Measurements from ENCODE around the gene ZC4H2. TPM values are rescaled to one million over a fixed set of nuclear protein-coding genes. Genes with fewer than 3 reads are reported as not detected.
"Not testable (repeated sequence)": the region's sequence is repeated elsewhere in the genome, so short reads cannot be mapped to it uniquely, and the experiment has no call there.

The ZC4H2 gene, protein sequence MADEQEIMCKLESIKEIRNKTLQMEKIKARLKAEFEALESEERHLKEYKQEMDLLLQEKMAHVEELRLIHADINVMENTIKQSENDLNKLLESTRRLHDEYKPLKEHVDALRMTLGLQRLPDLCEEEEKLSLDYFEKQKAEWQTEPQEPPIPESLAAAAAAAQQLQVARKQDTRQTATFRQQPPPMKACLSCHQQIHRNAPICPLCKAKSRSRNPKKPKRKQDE
- 3.9 TPM for total RNA-seq
- long read RNA-seq: 0 reads

DNA sequence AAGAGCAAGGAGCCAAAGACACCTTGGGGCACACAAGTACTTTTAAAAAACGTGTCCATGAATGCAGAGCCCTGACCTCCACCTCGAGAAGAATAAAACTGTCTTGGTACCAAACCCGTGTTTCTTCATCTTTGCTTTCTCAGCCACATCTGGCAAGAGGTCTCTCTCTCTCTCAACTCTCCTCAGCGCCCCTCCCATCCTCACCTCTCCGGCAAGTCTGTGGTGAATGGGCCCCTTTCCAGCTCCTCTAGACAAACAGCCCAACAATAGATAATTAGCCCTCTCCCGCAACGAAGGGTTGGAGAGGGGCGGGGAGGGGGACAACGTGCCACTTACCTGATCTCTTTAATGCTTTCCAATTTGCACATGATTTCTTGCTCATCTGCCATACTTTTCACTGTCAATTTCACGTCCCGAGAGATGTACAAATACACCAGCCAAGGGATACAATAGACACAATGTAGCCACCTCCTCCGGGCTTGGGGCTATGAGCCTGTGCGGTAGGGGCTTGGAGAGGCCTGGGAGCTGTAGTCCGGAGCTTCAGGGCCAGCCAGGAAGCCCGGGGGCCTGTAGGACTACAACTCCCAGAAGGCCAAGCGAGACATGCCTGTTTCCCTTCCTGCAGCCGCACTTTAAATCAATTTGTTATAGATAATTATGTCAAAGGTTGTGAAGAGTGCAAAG is at the start of gene ZC4H2:
ZC4H2 (minus strand) TSS at position 462 of the 684 bp plus-strand sequence; CDS start at position 389, 73 bp downstream.
- peak; percentile 100 for ATAC-seq
- peak; percentile 78 for DNase-seq (ENCODE audit: missing footprints)
- intact Hi-C loops (cut with DNase I): no loop called here

DNA sequence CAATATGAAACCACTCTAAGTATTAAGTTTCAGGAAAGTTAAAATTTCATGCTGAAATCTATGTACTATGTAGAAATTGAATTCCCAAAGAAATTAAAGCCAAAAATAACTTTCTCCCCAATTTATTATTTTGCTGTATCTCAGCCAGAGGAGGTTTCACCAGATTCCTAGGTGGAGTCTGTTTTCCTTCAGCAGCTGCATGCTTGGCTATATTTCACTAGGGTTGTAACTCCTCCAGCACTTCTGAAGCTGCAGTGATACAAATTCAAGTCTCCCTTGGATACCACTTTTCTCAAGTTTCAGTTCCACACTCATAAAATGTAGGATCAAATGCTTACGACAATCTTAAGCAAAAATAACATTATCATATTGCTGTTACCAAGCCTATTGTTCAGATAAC is 41.2 kb upstream of the ZC4H2 start:
- ATAC-seq: no peak
- intact Hi-C loops (cut with DNase I): no loop called here

DNA sequence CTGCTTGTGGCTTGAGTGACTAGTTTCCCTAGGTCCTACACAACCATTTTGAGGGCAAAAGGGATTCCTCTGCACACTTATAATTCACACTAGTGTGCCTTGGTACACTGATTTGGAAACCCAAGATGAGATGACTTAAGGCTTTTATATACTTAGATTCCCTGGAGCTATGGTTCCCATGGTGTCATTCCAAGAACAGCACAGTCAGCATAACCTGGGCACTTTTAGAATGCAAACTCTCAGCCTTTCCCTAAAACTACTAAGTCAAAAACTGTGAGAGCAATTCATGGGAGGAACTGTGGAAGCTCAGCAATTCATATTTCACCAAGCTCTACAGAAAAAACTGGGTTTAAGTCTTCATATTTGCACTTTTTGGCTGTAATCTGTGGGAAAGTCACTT is 38.0 kb upstream of the ZC4H2 start:
- ATAC-seq (no peak), DNase-seq (ENCODE audit: missing footprints) (no peak)
- intact Hi-C loops (cut with DNase I): no loop called here

More for the DNA sequence above, 41.2 kb upstream of the ZC4H2 start:
- no peak for DNase-seq (ENCODE audit: missing footprints)

DNA sequence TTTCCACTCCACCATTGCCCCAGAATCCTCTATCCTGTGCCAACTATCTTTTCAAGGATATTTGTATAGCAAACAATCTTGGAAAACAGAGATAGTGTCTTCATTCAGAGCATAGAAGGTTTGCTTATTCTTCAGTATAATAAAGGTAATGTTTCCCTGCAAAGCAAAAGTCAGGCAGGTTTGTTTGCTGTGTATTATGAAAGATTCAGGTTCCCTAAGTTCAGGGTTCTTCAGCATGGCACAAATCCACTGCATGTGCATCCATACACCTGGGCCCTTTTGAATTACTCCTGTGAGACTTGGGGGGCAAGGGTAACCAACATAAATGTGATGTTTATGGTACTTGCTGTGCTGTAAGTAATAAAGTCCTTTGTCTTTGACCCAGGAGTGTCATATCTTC is 33.2 kb upstream of the ZC4H2 start:
- DNase-seq (ENCODE audit: missing footprints) (no peak), ATAC-seq (no peak)
- intact Hi-C loops (cut with DNase I): no loop called here

DNA sequence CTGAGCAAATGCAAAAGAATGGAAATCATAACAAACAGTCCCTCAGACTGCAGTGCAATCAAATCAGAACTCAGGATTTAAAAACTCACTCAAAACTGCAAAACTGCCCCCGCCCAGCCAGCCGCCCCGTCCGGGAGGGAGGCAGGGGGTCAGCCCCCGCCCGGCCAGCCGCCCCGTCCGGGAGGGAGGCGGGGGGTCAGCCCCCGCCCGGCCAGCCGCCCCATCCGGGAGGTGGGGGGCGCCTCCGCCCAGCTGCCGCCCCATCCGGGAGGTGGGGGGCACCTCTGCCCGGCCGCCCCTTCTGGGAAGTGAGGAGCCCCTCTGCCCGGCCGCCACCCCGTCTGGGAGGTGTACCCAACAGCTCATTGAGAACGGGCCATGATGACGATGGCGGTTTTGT is 26.0 kb upstream of the ZC4H2 start:
- ATAC-seq; intact Hi-C loops (cut with DNase I); DNase-seq (ENCODE audit: missing footprints): not testable (repeated sequence)

DNA sequence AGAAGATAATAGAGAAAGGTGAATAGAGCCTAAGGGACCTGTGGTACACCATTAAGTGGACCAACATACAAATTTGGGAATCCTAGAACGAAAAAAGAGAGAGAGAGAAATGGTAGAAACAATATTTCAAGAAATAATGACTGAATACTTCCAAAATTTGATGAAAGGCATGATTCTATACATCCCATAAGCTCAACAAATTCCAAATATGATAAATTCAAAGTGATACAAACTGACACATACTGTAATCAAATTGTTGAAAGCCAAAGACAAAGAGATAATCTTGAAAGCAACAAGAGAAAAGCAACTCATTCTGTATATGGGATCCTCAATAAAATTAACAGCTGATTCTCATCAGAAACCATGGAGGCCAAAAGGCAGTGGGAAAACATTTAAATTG is 20.6 kb upstream of the ZC4H2 start:
- ATAC-seq (no peak), DNase-seq (ENCODE audit: missing footprints) (no peak)
- intact Hi-C loops (cut with DNase I): no loop called here

DNA sequence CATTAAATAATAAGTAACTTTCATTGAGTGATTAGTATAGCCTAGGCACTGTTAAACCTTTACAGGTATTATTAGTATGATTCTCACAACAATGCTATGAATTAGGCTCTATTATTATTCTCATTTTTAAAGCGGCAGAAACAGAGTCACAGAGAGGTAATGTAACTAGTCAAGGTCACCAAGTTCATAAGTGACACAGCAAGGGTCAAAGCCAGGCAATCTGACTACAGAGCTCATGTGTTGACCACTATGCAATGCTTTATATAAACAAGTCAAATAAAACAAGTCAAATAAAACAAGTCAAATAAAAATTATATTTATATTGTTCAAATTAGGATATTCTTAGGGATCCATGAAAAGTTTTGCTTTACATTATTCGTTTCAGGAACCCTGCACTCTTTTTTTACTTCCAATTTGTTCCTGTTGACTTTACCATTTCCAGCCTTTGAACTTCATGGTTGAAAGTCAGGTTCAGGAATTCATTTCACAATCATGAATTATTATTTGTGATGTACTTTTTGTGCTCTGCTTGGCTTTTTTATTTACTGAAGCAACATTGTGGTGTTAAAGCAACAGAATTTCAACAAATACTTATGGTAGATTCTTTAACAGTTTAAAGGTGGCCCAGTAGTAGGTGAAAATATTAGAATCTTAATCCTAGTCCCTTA is 18.0 kb upstream of the ZC4H2 start:
- DNase-seq (ENCODE audit: missing footprints) (no peak), ATAC-seq (no peak)
- intact Hi-C loops (cut with DNase I): no loop called here

DNA sequence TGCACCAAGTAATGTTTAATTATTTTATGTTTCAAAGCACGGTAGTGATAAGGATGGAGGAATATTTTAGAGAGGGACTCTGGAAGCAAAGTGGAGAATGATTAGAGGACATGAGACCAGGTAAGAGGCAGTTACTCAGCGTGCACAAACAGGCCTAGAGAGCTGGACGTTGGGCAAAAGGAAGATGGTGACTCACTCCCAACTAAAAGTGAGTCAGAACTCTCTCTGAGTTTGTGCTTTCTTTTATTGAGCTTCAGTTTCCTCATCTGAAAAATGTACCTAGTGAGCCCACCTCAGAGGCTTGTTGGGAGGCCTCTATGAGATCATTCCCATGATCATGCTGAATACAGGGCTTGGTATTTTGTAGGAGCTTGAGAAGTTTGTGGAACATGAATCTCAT is 1.6 kb upstream of the ZC4H2 start:
- intact Hi-C loops (cut with DNase I): no loop called here
- DNase-seq (ENCODE audit: missing footprints) (no peak), ATAC-seq (no peak)

DNA sequence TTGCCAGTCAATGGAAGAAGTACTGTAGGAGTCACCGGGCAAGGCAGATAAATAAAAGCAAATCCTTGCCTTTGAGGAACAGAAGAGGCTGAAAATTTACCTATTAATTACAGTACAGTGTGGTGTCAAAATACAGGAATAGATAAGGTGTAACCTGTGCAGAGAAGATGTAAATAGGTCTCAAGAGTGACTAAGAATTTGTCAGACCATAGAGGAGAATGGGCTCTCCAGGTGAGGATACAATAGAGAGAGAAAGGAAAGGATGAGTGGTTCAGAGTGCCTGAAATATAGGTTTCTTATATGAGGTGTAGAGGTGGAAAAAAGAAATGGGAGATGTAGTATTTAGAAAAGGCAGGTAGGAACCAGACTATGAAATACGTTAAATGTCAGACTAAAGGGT is 801 bp upstream of the ZC4H2 start:
- intact Hi-C loops (cut with DNase I): no loop called here
- no peak for DNase-seq (ENCODE audit: missing footprints)
- no peak for ATAC-seq

DNA sequence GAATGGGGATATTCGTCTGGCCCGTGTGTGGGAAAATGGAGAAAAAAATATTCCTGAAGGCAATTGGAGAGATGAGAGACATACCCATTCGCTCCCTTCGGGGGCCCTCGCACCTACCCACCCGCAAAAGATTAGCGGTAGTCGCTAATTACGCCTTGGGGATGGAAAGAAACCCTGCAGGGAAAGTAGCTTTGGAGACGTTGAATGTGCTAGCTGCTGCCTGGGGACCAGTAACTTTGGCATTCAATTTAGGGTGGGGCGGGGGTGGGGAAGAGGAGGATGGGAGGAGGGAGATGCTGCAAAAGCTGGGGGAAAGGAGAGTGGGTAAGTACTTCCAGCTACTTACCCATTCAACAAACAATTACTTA is 407 bp upstream of the ZC4H2 start:
- DNase-seq (ENCODE audit: missing footprints) (no peak), ATAC-seq (no peak)
- intact Hi-C loops (cut with DNase I): no loop called here

DNA sequence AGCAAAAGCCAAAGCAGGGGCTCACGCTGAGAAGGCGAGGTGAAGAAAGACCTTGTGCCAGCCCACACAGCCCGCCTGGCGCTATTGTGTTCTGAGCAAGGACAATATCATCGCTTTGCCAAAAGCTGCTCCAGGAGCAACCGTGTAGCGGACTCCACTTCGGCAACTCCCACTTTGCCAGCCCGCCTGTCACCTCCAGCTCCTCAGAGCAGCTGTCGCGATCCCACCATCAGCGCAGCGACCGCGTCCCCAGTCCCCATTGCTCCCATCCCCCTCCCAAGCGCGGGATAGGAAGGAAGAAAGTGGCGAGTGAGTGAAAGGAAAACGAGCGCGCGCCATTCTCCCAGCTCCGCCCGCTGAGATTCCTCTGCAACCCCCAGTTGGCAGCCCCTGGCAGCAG is 759 bp downstream of the ZC4H2 start:
- ATAC-seq (peak; percentile 33), DNase-seq (ENCODE audit: missing footprints) (peak; percentile 70)
- intact Hi-C loops (cut with DNase I): no loop called here

DNA sequence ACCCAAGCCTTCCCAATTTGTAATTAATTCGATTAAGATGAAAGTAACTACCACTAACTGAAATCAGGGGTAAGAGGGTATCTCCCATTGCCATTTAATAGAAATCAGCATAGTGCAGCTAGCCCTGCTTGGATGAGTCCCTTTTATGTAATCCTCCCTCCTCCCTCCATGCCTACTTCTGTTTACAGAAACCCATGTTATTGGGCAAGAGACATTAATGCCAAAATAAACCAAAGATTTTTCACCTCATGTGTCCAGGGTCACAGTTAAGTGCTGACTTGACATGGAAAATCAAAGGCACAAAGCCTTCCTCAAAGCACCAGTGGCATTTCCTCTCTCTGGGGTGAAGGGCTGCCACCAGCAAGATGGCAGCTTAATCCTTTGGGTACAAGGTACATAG is 50.8 kb downstream of the ZC4H2 start:
- DNase-seq (ENCODE audit: missing footprints): no peak
- intact Hi-C loops (cut with DNase I): no loop called here
- no peak for ATAC-seq

DNA sequence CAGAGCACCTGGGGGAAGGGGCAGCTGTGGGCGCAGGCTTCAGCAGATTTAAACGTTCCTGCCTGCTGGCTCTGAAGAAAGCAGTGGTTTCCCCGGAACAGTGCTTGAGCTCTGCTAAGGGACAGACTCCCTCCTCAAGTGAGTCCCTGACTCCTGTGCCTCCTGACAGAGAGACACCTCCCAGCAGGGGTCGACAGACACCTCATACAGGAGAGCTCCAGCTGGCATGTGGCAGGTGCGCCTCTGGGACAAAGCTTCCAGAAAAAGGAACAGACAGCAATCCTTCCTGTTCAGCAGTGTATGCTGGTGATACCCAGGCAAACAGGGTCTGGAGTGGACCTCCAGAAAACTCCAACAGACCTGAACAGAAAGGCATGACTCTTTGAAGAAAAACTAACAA is 68.1 kb downstream of the ZC4H2 start:
- no peak for ATAC-seq
- intact Hi-C loops (cut with DNase I): no loop called here
- DNase-seq (ENCODE audit: missing footprints): no peak

DNA sequence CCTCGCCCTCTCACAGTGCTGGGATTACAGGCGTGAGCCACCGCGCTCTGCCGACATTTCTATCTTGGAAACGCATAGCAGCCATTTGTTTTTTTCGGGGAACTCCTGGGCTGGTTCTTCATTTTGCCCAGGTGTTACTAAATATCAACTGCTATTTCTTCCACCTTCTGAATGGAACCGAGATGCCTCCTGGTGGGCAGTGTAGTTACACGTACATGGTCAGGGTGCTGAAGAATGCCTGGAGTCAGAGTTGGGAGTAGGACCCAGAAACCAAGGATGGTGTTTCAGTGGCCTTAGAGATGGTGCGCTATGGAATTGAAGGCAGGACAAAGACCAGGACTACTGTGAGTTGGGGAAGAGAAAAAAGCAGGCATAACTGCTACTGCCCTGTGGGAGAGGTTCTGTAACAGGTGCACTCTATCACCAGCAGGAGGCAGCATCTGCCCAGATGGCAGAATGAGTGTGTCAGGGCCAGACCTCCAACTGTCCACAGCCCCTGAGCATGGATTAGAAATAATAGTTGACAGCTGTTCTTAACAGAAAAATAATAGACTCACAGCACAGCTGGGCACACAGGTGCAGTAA is 81.7 kb downstream of the ZC4H2 start:
- DNase-seq (ENCODE audit: missing footprints): no peak
- no peak for ATAC-seq
- intact Hi-C loops (cut with DNase I): no loop called here

DNA sequence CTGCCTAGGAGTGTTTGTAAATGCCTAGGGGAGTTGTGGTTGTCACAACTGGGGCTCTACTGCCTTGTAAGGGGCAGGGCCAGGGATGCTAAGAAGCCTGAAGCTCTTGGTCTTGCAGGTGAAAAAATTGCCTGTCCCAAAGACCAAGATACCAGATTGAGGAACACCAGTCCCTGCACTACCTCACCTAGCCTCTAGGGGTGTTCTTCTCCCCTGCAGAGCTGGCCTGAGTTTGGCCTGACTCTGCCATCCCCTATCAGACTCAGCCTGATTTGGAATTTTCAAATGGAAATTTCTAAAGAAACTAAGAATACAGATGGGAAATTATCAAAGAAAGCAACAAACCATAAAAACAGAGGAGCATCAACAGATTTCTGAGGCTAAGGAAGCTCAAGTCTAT is 90.4 kb downstream of the ZC4H2 start:
- ATAC-seq (no peak), DNase-seq (ENCODE audit: missing footprints) (no peak)
- intact Hi-C loops (cut with DNase I): no loop called here

DNA sequence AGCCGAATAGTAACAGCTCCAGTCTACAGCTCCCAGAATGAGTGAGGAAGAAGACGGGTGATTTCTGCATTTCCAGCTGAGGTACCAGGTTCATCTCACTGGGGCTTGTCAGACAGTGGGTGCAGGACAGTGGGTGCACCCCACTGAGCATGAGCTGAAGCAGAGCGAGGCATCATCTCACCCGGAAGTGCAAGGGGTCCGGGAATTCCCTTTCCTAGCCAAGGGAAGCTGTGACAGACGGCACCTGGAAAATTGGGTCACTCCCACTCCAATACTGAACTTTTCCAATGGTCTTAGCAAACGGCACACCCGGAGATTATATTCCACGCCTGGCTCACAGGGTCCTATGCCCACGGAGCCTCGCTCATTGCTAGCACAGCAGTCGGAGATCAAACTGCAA is 97.5 kb downstream of the ZC4H2 start:
- intact Hi-C loops (cut with DNase I); DNase-seq (ENCODE audit: missing footprints); ATAC-seq: not testable (repeated sequence)

DNA sequence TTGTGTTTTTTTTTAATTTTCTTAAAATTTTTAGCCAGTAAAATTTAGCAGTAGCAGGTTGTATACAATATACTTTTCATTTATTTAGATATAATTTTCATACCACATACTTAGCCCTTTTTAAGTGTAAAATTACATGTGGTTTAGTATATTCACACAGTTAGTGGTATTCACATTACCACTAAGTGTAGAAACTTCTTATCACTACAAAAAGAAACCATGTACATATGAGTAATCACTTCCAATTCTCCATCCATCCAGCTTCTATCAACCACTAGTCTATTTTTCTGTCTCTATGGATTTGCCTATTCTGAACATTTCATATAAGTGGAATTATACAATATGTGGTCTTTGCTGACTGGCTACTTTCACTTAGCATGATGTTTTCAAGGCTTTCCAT is 109.0 kb downstream of the ZC4H2 start:
- intact Hi-C loops (cut with DNase I): no loop called here
- no peak for ATAC-seq
- DNase-seq (ENCODE audit: missing footprints): no peak

Measured in Right ventricle myocardium inferior (tissue), 1 donor.